A673 (cell line): ENCODE measurements around the gene KCNH5.

Source experiments
- CTCF ChIP-seq: fragments of 300-800, 200-600 bp; sonication (generic); conservative IDR thresholded peaks from 2 replicates; pipeline ENCODE4 v1.5.1; 2017; ENCODE audit warnings: low read depth, mild to moderate bottlenecking, antibody characterized with exemption, low read length, moderate library complexity, mixed read lengths
- EZH2 ChIP-seq: fragments of 200-600 bp; sonication (generic); IDR thresholded peaks from 2 replicates; pipeline ENCODE4 v1.6.1; 2017; ENCODE audit warnings: borderline replicate concordance, low read depth, mild to moderate bottlenecking, mixed read lengths, antibody characterized with exemption, low read length; ENCODE audit not compliant: poor library complexity, severe bottlenecking

DNA sequence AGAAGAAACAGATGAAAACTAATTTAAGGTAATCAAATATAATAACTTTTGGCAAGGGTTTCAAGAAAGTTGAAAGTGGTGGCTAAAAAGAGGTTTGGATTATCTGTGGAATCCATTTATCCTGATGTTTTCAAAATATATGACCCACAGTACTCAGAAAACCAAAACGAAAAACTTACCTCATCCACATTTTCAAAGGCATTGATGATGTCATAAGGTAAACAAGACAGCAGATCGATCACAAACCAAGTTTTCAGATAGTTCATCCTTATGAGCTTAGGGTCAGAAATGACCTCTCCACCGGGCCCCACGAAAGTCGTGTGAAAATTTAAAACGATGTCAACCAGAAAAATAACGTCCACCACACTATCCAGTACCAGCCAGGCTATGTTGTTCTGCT lies 64.6 kb downstream of the KCNH5 start:
- TF ChIP-seq CTCF (no peak), EZH2 (no peak)
